ENCODE results near the gene KCNIP4. TPM values are rescaled to one million over a fixed set of nuclear protein-coding genes. Genes with fewer than 3 reads are reported as not detected.

KCNIP4 gene
- total RNA-seq, 1 donor from 2014 or later, result not detected

- Histone ChIP-seq H3K36me3 (no peaks in the 10 kb centered on the region), H3K9me3 (replicated peaks) (no peaks in the 10 kb centered on the region), H3K27ac (replicated peaks) (no peak overlapping the region), H3K4me1 (no peaks in the 10 kb centered on the region), H3K27me3 (ENCODE audit: low read depth) (no peaks in the 10 kb centered on the region), H3K4me3 (no peak overlapping the region)
- TF ChIP-seq CTCF (IDR thresholded peaks at IDR 0.05; ENCODE audit: borderline replicate concordance), result no peak
- no peak for DNase-seq
- intact Hi-C loops (cut with micrococcal nuclease), result no loop called here
Measured at GRCh38 chr4:21688596-21689265, 259.8 kb downstream of the KCNIP4 start.

- Histone ChIP-seq H3K4me1 (no peaks in the 10 kb centered on the region), H3K9me3 (replicated peaks) (no peaks in the 10 kb centered on the region), H3K27me3 (ENCODE audit: low read depth) (no peaks in the 10 kb centered on the region), H3K4me3 (no peak overlapping the region), H3K27ac (replicated peaks) (no peak overlapping the region), H3K36me3 (no peaks in the 10 kb centered on the region)
- intact Hi-C loops (cut with micrococcal nuclease), result no loop called here
- no peak for DNase-seq
- no peak for TF ChIP-seq CTCF (IDR thresholded peaks at IDR 0.05; ENCODE audit: borderline replicate concordance)
Measured at GRCh38 chr4:21685911-21686310, 262.7 kb downstream of the KCNIP4 start.

DNA sequence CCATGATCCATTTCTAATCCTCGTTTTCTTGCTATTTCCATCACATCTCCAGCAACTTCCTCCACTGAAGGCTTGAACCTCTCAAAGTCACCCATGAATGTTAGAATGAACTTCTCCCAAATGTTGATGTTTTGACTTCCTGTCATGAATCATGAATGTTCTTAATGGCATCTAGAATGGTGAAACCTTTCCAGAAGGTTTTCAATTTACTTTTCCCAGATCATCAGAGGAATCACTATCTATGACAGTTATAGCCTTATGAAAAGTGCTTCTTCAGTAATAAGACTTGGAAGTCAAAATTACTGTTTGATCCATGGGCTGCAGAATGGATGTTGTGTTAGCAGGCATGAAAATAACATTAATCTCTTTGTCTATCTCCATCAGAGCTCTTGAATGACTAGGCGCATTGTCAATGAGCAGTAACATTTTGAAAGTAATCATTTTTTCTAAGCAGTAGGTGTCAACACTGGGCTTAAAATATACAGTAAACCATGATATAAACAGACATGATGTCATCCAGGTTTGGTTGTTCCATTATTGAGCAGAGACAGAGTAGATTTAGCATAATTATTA lies 268.2 kb downstream of the KCNIP4 start:
- no peaks in the 10 kb centered on the region for H3K36me3 ChIP-seq
- no peaks in the 10 kb centered on the region for H3K9me3 ChIP-seq (replicated peaks)
- no peak overlapping the region for H3K4me3 ChIP-seq
- H3K27me3 ChIP-seq (ENCODE audit: low read depth), result no peaks in the 10 kb centered on the region
- no peak for DNase-seq
- no peak overlapping the region for H3K27ac ChIP-seq (replicated peaks)
- intact Hi-C loops (cut with micrococcal nuclease), result no loop called here
- TF ChIP-seq CTCF (IDR thresholded peaks at IDR 0.05; ENCODE audit: borderline replicate concordance), result no peak
- no peaks in the 10 kb centered on the region for H3K4me1 ChIP-seq

DNA sequence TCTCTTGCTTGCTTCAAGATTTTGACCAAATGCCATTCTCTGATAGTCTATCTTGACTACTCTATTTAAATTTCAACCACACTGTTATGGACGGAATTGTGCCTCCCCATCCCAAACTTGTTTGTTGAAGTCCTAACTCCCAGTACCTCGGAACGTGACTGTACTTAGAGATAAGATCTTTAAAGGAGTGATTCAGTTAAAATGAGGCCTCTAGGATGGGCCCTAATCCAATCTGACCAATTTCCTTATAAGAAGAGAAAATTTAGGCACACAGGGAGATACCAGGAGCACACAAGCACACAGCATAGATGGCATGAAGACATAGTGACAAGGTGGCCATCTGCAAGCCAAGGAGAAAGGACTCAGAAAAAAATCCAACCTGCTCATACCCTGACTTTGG lies 269.9 kb downstream of the KCNIP4 start:
- Histone ChIP-seq H3K36me3 (no peaks in the 10 kb centered on the region), H3K4me3 (no peak overlapping the region), H3K9me3 (replicated peaks) (no peaks in the 10 kb centered on the region), H3K4me1 (no peaks in the 10 kb centered on the region), H3K27ac (replicated peaks) (no peak overlapping the region), H3K27me3 (ENCODE audit: low read depth) (no peaks in the 10 kb centered on the region)
- DNase-seq, result no peak
- intact Hi-C loops (cut with micrococcal nuclease), result no loop called here
- no peak for TF ChIP-seq CTCF (IDR thresholded peaks at IDR 0.05; ENCODE audit: borderline replicate concordance)

DNA sequence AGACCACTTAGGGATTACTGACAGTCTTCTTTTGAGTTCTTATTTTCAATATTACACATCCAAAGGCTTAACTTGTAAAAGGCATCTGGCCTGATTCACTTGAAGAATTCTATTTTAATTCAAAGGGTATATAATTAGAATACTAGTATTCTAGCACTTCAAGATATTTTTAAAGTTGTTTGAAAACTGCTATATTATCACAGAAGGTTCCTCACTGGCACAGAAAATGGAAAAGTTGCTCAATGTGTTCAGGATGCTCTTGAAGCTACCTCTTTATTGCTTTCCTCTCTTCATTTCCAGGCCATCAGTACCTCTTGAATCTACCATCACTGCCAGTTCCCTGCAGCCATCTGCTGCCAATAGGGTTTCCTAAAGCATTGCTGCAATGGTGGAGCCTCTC lies 271.4 kb downstream of the KCNIP4 start:
- intact Hi-C loops (cut with micrococcal nuclease), result no loop called here
- no peak for TF ChIP-seq CTCF (IDR thresholded peaks at IDR 0.05; ENCODE audit: borderline replicate concordance)
- Histone ChIP-seq H3K4me3 (no peak overlapping the region), H3K4me1 (no peaks in the 10 kb centered on the region), H3K27ac (replicated peaks) (no peak overlapping the region), H3K36me3 (no peaks in the 10 kb centered on the region), H3K27me3 (ENCODE audit: low read depth) (no peaks in the 10 kb centered on the region), H3K9me3 (replicated peaks) (no peaks in the 10 kb centered on the region)
- no peak for DNase-seq

Data from left ventricle myocardium inferior (tissue), 1 donor.